ENCODE measurements around the gene NPAS3.
"Not testable (repeated sequence)": the region's sequence is repeated elsewhere in the genome, so short reads cannot be mapped to it uniquely, and the experiment has no call there.

Gene NPAS3

DNA sequence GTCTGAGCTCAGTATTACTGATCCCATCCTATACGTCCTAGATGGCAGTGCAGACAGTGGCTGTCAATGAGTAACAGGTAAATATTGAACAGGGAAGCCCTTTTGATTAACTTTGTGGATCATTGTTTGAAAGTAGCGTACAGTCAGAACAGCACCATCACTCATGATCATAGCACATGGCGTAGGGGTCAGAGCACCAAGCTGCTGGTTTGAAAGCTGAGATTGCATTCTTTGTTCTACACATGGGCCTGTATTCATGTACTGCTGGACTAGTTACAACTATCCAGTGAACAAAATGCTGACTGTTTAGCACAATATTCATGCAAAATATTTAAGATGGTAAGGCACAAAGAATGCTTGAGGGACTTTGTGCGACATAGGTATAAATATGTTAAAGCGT, 131.8 kb downstream of the NPAS3 start:
- DNase-seq (ENCODE audit: low read depth, low spot score) = no peak

DNA sequence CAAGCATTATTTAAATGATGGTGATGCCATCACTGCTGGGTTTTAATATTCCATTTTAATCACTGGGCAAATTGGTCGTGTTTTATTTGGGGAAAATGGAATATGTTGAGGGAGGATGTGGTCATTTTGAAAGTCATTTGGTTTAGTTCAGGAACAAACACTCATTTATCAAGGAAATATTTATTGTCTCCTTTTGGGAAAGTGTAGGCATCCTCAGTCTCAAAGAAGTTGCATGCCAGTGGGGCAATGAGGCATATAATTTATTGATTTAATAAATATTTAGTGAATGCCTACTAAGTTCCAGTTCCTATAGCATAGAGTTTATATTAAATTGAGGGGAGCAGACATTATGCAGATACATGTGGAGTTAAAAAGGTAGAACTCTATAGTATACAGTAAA, 134.3 kb downstream of the NPAS3 start:
- DNase-seq (ENCODE audit: low read depth, low spot score) = no peak

DNA sequence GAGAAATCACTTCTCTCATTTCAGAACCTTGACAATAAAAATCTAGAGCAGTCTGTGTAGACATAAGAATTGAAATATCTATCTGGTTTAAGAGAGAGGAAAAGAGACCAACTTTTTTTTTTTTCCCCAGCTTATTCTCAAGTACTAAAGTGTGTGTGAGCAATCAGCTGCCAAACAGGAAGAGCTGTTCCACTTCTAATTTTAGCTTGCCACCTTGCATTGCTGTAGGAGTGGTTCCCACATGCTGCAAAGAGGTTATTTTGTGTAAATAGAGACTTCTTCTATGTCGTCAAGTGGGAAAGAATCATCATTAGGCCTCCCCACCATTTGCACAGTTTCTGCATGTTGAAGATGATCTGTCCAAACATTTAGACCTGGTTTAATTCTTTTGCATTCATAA, 142.6 kb downstream of the NPAS3 start:
- DNase-seq (ENCODE audit: low read depth, low spot score) = no peak

DNA sequence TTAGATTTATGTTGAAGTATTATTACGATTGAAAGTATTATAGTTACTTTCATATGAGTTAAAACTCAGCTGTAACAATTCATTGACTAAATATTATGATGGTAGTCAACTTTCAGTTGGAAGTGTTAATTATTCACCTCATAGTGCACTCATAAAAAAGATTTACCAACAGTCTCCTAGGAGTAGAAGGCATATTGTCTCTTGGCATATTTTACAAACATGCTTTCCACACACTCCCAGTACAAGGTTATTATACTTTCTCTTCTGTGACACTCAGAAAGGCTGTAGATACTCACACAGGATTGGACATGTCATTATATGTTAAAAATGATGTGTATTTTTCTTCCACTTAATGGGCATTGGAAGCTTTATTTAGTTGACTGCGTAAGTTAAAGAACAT, 147.1 kb downstream of the NPAS3 start:
- DNase-seq (ENCODE audit: low read depth, low spot score) = no peak

DNA sequence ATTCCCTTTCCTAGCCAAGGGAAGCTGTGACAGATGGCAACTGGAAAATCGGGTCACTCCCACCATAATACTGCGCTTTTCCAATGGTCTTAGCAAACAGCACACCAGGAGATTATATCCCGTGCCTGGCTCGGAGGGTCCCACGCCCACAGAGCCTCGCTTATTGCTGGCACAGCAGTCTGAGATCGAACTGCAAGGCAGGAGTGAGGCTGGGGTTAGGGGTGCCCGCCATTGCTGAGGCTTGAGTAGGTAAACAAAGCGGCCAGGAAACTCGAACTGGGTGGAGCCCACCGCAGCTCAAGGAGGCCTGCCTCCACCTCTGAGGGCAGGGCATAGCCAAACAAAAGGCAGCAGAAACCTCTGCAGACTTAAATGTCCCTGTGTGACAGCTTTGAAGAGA, 149.6 kb downstream of the NPAS3 start:
- not testable (repeated sequence) for DNase-seq (ENCODE audit: low read depth, low spot score)

DNA sequence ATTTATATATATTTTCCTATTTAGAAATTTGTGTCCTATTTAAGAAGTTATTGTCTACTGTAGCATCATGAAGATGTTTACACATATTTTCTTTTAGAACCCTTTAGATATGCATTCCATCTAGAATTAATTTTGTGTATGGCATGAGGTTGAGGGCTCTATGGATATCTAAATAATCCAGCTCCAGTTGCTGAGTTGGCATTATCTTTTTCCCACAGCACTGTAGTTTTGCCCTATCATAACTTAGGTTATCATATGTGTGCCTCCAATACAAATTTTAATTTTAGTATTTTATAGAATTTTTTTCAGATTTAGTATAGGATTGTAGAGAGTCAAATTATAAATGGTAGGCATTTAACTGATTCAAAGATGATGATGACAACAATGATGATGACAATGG, 159.3 kb downstream of the NPAS3 start:
- no peak for DNase-seq (ENCODE audit: low read depth, low spot score)

DNA sequence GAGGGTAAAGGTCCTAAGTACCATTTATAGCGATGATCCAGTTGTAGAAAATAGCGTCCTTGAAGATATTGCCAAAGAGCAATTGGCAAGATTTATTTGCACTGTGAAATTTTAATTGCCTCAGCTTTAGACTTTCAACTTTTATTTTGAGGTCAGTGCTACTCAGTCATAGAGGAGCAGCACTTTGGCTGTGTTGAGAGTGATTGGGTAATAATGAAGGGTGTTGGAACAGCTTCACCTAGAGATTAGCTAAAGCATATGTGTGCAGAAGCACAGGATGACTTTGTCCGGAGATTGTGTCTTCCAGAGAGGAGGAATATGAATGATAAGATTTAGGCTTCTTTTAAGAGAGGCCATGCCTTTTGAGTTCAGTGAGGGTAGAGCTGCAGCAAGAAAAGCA, 164.8 kb downstream of the NPAS3 start:
- no peak for DNase-seq (ENCODE audit: low read depth, low spot score)

DNA sequence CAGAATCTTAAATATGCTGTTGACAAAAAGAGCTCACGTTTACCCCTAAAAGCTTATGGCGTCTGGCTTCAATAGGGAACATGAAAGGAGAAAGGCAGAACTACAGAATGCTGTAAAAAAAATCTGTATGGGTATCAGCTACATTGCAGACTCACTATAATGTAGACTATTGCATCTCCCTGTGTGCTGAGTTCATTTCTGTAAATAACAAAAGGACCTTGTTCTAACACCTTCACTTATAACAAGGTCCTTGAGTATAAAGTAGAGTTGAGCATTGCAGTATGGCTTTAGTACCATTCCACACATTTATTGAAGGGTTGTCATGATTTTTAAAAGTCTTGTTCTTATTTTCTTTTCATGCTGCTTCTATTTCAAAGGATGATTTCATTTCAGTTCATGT, 165.3 kb downstream of the NPAS3 start:
- no peak for DNase-seq (ENCODE audit: low read depth, low spot score)

DNA sequence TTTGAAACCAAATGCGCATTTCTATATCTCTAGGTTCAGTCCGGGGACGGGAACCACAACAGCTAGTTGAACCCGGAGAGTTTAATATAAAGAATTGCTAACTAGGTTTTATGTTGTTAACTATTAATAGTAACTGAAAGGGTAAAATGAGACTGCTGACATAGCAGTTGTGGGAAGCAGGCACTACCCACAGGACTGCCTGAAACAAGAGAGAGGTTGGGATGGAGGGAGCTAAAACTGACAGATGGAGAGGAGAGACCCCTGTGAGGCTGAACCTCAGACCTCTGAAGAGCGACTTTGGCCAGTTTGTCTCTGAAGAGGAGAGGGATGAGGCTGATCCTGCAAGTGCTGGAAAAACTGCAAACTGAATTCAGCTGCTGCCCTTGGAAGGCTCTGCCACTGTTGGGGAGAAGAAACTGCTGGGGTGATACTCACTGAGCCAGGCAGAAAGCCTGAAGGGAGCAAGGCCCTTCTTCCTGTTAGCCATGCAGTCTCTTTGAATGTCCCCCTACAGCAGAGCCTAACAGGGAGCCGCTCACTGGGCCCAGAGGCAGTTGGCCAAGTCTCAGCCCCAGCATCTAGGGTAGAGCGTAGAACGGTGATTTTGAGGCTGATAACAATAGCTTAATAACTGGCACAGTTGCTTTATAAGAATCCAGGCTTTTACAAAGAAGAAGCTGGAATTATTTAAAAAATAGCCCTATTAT, 172.2 kb downstream of the NPAS3 start:
- DNase-seq (ENCODE audit: low read depth, low spot score) = no peak

DNA sequence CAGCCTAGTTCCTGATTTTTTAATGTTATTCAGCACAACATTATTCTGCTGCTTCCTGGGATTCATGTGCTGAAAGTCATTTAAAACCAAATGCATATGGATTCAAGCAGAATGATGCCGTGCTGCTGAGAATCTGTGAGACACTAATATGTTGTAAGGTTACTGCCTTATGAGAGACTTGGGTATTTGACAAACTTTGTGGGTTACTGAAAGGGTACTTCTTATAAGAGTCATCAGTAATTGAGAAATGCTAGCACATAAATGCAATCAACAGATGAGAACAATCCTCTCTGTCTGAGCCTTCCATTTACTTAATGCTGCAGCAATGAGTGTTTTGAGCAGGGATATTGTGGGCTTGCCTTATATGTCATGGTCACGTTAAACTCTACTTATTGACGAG, 175.7 kb downstream of the NPAS3 start:
- DNase-seq (ENCODE audit: low read depth, low spot score) = no peak

DNA sequence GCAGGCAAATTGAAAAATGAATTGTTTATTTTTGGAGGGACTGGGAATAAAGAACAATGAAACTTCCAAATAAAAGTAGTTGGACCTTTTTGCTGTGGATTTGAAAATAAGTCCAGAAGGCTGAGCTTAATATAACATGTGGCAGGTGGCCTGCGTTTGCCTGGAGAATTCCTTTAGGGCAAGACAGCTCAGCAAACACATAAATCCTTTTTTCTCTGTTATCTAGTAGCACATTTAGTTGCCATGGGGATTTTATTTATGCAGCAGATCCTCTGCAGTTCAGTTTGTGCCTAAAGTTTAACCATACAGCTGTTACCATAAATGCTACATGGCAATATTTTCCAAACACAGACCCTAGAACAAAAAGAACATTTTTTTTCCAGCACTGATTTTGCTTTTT, 180.0 kb downstream of the NPAS3 start:
- no peak for DNase-seq (ENCODE audit: low read depth, low spot score)

DNA sequence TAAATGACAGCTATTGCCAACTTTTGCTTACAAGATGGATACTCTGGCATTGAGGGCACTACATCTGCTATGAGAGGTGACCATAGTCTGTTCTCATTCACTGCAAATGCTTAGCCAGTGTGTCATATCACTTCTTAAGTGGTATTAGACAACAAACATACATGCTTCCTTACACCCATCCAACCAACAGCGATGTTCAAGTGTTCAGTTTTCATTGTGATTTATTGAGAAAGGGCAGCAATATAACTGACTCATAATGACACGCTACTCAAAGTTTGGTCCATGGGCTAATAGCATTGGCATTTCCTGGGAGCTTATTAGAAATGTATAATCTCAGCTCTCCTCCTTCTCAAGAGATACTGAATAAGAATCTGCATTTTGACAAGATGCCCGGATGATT, 181.7 kb downstream of the NPAS3 start:
- no peak for DNase-seq (ENCODE audit: low read depth, low spot score)

DNA sequence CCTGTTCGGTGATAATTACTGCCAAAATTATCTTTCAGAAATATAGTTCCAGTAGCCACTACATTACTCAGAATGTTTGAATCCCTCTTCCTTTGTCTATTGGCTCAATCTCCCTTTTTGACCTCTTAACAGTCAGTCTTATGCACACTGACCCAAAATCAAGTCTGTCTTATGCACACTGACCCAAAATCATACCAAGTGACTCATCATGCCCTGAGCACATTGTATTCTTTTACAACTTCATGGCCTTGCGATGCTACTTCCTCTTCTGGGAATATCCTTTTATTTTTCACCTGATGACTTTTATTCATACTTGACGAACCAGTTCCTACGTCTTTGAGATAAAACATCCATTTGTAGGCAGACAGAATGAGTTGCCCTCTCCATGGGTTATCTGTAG, 182.3 kb downstream of the NPAS3 start:
- no peak for DNase-seq (ENCODE audit: low read depth, low spot score)

DNA sequence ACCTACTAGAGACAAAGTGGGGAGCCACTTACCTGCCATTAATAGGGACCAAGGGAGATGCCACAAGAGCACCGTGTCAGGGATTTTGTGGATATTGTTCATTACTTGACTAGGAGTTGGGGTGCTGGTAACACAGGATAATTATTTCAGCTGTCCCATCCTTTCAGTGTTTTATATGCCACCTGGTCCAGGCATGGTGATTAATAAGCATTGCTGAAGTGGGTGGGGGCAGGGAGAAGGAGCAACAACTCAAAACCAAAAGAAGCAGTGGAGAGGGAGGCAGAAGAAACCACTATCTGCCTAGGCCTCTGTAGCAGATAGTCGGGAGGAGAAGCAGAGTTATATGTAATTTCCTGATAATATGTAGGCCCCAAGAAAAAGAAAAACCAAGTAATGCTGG, 184.6 kb downstream of the NPAS3 start:
- no peak for DNase-seq (ENCODE audit: low read depth, low spot score)

DNA sequence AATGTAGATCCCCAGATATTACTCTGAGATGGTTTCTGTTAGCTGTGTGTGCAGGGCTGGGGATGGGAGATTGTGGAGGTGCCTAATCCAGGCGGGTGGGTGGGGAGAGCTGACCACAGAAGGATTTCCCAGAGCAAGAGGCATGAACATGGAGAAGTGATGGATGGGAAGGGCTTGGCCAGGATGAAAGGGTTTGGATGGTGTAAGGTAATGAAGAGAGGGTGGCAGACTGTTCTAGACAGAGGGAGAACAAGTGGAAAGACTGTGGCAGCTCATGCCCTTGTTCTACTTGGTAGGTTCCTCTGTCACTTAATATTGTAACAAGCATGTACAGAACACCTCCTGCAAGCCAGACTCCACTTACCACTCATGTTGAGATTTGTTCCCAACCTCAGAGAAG, 187.8 kb downstream of the NPAS3 start:
- no peak for DNase-seq (ENCODE audit: low read depth, low spot score)

DNA sequence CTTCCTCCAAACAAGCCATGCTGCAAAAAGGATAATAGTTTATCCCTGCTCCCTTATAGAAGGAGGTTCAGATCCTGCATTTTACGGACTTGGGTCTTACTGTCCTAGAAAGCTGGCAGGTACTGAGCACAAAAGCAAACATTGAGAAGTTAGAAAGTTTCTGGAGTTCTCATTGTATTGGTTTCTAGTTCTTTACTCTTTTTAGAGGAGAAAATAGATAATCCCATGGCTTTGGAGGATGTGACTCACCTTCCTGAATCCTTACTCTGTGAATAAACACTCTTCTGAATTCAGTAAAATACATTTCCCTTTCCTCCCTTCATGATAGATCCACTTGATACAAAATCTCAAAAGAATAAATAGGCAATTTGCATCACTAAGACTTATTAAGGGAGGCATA, 188.9 kb downstream of the NPAS3 start:
- DNase-seq (ENCODE audit: low read depth, low spot score) = no peak

DNA sequence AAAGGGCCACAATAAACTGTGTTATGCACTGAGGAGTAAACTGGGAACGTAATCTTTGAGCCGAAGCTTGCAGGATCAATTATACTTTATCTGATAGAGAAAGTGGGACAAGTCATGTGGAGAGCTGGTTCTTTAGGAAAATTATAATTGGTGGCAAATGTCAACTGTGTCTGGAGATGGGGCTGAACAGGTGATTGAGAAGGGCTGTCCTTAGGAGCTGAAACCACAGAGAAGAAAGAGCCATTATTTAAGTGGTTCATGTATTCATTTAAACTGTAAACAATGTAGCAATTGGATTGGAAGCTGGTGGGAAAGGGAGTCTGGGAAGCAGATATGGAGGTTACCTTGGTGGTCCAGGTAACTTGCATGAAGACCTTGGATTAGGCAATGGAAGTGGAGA, 193.1 kb downstream of the NPAS3 start:
- no peak for DNase-seq (ENCODE audit: low read depth, low spot score)

DNA sequence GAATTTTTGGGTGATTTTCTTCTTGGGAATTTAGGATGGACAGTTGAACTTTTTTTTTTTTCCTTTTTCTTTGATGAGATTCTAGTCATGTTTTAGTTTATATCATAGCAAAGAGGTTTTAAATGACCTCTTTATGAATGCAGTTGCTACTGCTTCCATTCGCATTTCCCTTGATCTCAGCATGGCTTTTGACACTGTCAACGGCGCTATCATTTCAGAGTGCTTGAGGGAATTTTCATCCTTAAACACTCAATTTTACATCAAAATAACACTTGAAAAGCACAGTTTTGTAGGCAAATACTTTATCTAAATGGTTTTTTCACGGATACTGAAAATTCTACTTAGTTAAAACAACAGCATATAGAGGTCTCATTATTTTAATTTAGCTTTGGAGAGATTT, 195.5 kb downstream of the NPAS3 start:
- DNase-seq (ENCODE audit: low read depth, low spot score) = no peak

DNA sequence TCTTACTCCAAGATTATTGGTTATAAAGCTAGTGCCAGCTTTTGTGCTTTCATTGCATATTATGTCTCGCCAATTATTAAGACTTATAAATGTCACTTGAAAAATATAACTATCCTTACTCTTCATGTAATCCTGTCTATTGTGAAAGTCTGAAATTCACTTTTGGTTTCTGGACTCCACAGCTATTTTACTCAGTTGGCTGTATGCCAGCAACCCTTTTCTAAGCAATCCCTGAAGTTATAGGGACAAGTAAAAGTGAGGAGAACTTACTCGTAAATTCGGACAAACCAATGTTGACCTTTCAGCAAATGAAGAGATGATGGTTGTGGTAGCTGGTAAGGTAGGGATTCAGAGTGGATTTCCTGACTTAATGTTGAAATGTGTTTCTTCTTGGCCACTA, 196.3 kb downstream of the NPAS3 start:
- no peak for DNase-seq (ENCODE audit: low read depth, low spot score)

DNA sequence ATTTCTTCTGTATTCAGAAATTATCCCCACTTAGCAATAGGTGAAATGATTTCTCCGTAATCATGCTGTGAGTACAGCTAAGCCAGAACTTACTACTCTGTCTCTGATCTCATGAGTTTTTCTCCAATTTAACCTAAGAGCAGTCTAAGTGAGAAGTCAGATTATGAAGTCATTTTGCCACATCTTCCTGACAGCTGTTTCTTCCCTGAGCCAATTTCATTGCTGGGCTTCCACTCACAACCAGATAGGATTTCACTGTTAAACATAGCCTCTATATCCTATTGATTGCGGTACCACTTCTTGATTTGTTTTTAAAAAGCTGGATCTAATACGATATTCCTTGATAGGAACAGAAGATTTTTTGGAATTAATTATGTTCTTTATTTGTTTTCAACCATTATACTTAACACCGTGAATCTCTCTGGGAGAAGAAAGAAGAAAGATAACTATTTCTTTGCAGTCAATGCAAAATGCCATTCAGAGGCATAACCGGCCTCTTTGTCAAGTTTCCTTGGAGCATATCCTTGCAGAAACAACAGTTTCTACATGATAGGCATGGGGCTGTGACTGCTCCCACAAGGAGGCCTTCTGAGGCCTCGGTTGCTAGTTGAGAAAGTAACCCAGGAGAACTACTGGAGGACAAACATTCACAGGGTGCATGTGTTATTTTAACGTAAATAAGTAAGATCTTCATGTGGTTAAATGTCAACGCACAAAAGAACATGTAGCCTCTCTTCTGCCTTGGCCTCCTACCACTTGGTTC, 212.2 kb downstream of the NPAS3 start:
- no peak for DNase-seq (ENCODE audit: low read depth, low spot score)

DNA sequence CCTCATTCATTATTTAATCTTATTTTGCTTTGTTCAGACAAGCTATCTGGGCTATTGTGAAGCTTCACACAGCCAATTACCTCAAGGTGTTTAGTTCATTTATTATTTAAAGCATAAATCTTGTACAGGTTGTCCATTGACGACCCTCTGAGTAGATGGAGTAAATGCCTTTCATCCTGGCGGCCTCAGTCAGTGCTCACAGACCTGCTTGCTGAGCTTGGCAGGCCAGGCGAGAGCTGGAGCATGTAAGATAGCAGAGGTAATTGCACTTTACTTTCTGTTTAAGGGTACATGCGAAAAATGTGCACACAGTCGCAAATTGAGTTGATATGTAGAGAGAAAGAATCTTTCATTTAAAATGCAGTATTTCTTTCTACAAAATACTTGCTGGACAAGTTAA, 224.4 kb downstream of the NPAS3 start:
- DNase-seq (ENCODE audit: low read depth, low spot score) = no peak

DNA sequence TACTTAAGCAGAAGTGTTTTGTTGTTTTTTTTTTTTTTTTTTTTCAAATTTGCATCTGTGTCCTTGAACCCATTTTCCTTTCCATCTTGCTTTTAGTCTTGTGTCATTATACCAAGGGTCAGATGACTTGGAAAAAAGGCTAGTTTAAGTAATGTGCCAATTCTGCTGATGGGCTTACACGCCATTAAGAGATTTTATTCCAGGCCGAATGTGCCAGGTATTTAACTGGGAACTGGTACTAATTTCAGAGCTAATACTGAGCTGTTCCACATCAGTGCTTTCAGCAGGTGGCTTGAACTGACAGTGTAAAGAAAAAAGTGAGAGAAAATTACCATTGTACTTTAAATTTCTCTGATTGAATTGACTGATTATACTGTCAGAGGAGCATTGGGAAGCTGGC, 224.9 kb downstream of the NPAS3 start:
- no peak for DNase-seq (ENCODE audit: low read depth, low spot score)

DNA sequence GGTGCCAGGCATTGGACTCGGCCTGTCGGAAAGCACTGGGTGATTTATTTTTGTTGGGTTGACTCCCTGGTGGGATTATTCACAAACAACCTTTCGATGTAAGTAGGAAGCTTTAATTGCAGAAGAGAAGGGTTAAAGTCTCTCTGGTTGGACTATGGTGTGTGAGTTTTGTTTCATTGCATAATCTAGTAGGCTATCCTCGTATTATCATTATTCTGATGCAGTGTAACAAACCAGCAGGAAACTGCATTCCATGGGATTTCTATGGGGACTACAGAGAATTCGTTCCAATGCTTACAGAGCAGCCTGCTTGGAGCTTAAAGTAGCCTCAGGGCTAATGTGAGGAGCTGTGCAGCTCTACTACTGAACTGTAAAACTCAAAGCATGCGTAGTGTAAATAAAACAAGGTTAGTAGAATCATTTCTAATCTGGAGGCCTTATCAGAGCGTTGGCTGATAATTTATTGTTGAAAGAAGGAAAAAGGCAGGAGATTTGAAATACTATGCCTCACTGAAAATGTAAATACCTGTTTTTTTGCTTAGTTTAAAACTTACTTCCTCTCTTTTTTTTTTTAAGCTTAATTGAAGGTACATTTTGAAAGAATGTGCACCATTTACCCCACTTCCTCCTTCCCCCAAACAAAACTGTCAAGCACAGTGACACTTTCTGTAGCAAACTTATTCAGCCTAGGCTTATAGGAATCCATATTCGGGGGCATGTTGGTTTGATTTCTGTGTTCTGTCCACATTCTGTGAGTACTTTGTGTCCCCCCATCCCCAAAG, 226.7 kb downstream of the NPAS3 start:
- no peak for DNase-seq (ENCODE audit: low read depth, low spot score)

Data from activated naive CD8-positive, alpha-beta T cell treated with anti-CD3 and anti-CD28 coated beads, Interleukin-2, amount 50 U/mL, for 16 hours (primary cell).